DND-41 (cell line): ENCODE data around the gene SOX8.
"Not testable (repeated sequence)": the region's sequence is repeated elsewhere in the genome, so short reads cannot be mapped to it uniquely, and the experiment has no call there.

ENCODE experiments used
- ATAC-seq: fragments of 200-7000 bp; cut with Tn5 transposase; 3 replicates; pipeline ENCODE4 v1.9.1; 2021; ENCODE audit warnings: low read depth; ENCODE audit not compliant: insufficient read depth
- DNase-seq: peaks from one replicate; pipeline ENCODE4 v3.0.0-alpha.2; 2020
- H2AFZ ChIP-seq: 2 replicates; pipeline ENCODE4 v1.6.0; 2012; ENCODE audit warnings: low read depth, low read length
- H3K27ac ChIP-seq: 2 replicates; pipeline ENCODE4 v1.5.1; 2012; ENCODE audit warnings: low read length, inconsistent platforms
- H3K27me3 ChIP-seq: fragments of 200-600 bp; sonication (generic); 2 replicates; pipeline ENCODE4 v1.6.0; 2012; ENCODE audit warnings: low read length, mild to moderate bottlenecking, inconsistent platforms; ENCODE audit not compliant: insufficient read depth, poor library complexity
- H3K36me3 ChIP-seq: 2 replicates; pipeline ENCODE4 v1.5.1; 2012; ENCODE audit warnings: low read length, inconsistent platforms; ENCODE audit not compliant: insufficient read depth
- H3K4me1 ChIP-seq: 2 replicates; pipeline ENCODE4 v1.5.1; 2012; ENCODE audit warnings: mild to moderate bottlenecking, low read length; ENCODE audit not compliant: insufficient read depth
- H3K4me2 ChIP-seq: 2 replicates; pipeline ENCODE4 v1.6.0; 2012; ENCODE audit warnings: mild to moderate bottlenecking, moderate library complexity, low read length, inconsistent platforms; ENCODE audit not compliant: insufficient read depth
- H3K4me3 ChIP-seq, 2 experiments: fragments of 200-600 bp in 1 of 2; shearing (Covaris generic) in 1 of 2; 2 replicates each; pipeline ENCODE4 v1.5.1; 2012 to 2016; ENCODE audit warnings: inconsistent platforms in 2 of 2, low read length in 2 of 2, mild to moderate bottlenecking in 2 of 2, low read depth in 1 of 2, moderate library complexity in 1 of 2
- H3K79me2 ChIP-seq: 2 replicates; pipeline ENCODE4 v1.6.0; 2012; ENCODE audit warnings: low read length, inconsistent platforms; ENCODE audit not compliant: insufficient read depth
- H3K9ac ChIP-seq: 2 replicates; pipeline ENCODE4 v1.6.0; 2012; ENCODE audit warnings: low read depth, mild to moderate bottlenecking, inconsistent platforms, low read length, moderate library complexity
- H3K9me3 ChIP-seq: 2 replicates; pipeline ENCODE4 v1.5.1; 2012; ENCODE audit warnings: low read length, moderate library complexity, mild to moderate bottlenecking, inconsistent platforms; ENCODE audit not compliant: insufficient read depth, severe bottlenecking
- H4K20me1 ChIP-seq: 2 replicates; pipeline ENCODE4 v1.6.0; 2012; ENCODE audit warnings: low read length; ENCODE audit not compliant: insufficient read depth
- CTCF ChIP-seq: IDR thresholded peaks from 2 replicates; pipeline ENCODE4 v1.5.1; 2012; ENCODE audit warnings: borderline replicate concordance, low read length, moderate library complexity, mild to moderate bottlenecking; ENCODE audit not compliant: poor library complexity, severe bottlenecking; ENCODE audit errors: extremely low read depth
- EZH2 ChIP-seq: IDR thresholded peaks from 3 replicates; pipeline ENCODE4 v1.6.1; 2012; ENCODE audit warnings: borderline replicate concordance, low read depth, mild to moderate bottlenecking, moderate library complexity, low read length, inconsistent platforms; ENCODE audit not compliant: severe bottlenecking

The SOX8 gene

GRCh38 chr16:1022466-1022865 lies 40.9 kb downstream of the SOX8 start:
- H3K27me3 ChIP-seq: no peaks in the 10 kb centered on the region
- no peak overlapping the region for H2AFZ ChIP-seq
- H3K79me2 ChIP-seq: no peaks in the 10 kb centered on the region
- no peak overlapping the region for H3K9ac ChIP-seq
- H3K27ac ChIP-seq: no peak overlapping the region
- no peaks in the 10 kb centered on the region for H3K36me3 ChIP-seq
- TF ChIP-seq EZH2 (no peak), CTCF (no peak)
- no peak overlapping the region for H3K4me2 ChIP-seq
- H3K4me3 ChIP-seq: no peak overlapping the region
- H3K9me3 ChIP-seq: no peaks in the 10 kb centered on the region
- ATAC-seq (no peak), DNase-seq (no peak)
- no peaks in the 10 kb centered on the region for H3K4me1 ChIP-seq
- 0 out of 2 replicates have a peak, but pooled peaks cover 2% of the 10 kb centered on the region for H4K20me1 ChIP-seq

GRCh38 chr16:1024138-1024537 lies 42.6 kb downstream of the SOX8 start:
- DNase-seq: no peak
- Histone ChIP-seq H3K36me3 (no peaks in the 10 kb centered on the region), H3K9ac (no peak overlapping the region), H3K4me3 (no peak overlapping the region), H3K79me2 (no peaks in the 10 kb centered on the region), H3K27me3 (no peaks in the 10 kb centered on the region), H3K27ac (no peak overlapping the region), H3K4me1 (no peaks in the 10 kb centered on the region), H2AFZ (no peak overlapping the region), H3K9me3 (no peaks in the 10 kb centered on the region), H4K20me1 (no peaks in the 10 kb centered on the region), H3K4me2 (no peak overlapping the region)
- TF ChIP-seq CTCF (no peak), EZH2 (no peak)
- ATAC-seq: no peak

GRCh38 chr16:1025183-1025809 lies 43.7 kb downstream of the SOX8 start:
- not testable (repeated sequence) for ATAC-seq, H3K27ac ChIP-seq, H3K9me3 ChIP-seq, H3K4me1 ChIP-seq, H3K36me3 ChIP-seq, H3K79me2 ChIP-seq, DNase-seq, H4K20me1 ChIP-seq, H3K27me3 ChIP-seq, H3K4me3 ChIP-seq, H3K9ac ChIP-seq, H2AFZ ChIP-seq, H3K4me2 ChIP-seq

GRCh38 chr16:1026057-1026783 lies 44.6 kb downstream of the SOX8 start:
- Histone ChIP-seq H3K27me3 (no peaks in the 10 kb centered on the region), H3K36me3 (no peaks in the 10 kb centered on the region), H3K9me3 (no peaks in the 10 kb centered on the region), H3K9ac (no peak overlapping the region), H3K4me1 (no peaks in the 10 kb centered on the region), H3K27ac (no peak overlapping the region), H3K4me2 (no peak overlapping the region), H2AFZ (no peak overlapping the region), H4K20me1 (no peaks in the 10 kb centered on the region), H3K4me3 (no peak overlapping the region), H3K79me2 (no peaks in the 10 kb centered on the region)
- ATAC-seq: no peak
- DNase-seq: no peak
- no peak for TF ChIP-seq EZH2
- no peak for TF ChIP-seq CTCF
